ENCODE results near the gene HARS1.

- TF ChIP-seq, protein P1, sequence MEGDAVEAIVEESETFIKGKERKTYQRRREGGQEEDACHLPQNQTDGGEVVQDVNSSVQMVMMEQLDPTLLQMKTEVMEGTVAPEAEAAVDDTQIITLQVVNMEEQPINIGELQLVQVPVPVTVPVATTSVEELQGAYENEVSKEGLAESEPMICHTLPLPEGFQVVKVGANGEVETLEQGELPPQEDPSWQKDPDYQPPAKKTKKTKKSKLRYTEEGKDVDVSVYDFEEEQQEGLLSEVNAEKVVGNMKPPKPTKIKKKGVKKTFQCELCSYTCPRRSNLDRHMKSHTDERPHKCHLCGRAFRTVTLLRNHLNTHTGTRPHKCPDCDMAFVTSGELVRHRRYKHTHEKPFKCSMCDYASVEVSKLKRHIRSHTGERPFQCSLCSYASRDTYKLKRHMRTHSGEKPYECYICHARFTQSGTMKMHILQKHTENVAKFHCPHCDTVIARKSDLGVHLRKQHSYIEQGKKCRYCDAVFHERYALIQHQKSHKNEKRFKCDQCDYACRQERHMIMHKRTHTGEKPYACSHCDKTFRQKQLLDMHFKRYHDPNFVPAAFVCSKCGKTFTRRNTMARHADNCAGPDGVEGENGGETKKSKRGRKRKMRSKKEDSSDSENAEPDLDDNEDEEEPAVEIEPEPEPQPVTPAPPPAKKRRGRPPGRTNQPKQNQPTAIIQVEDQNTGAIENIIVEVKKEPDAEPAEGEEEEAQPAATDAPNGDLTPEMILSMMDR (IDR thresholded peaks at IDR 0.05), result no peak
- TF ChIP-seq POLR2A (IDR thresholded peaks at IDR 0.05; ENCODE audit: low read depth) (no peak), EP300 (IDR thresholded peaks at IDR 0.05) (no peak)
Measured at GRCh38 chr5:140678993-140679392, 12.2 kb downstream of the HARS1 start.
